Muscle layer of colon (tissue), 2 donors: Measurements from ENCODE around the gene TTC33.
"Not testable (repeated sequence)": the region's sequence is repeated elsewhere in the genome, so short reads cannot be mapped to it uniquely, and the experiment has no call there.

Experiments used
- H3K27ac ChIP-seq: one replicate; pipeline ENCODE4 v1.7.0; 2013; ENCODE audit warnings: low read depth, mild to moderate bottlenecking, low read length, moderate library complexity
- H3K27me3 ChIP-seq, 2 donors: one replicate each; pipeline ENCODE4 v1.7.0; 2013; ENCODE audit warnings: low read length in 2 of 2, mild to moderate bottlenecking in 2 of 2; ENCODE audit not compliant: insufficient read depth in 2 of 2, control insufficient read depth in 1 of 2
- H3K36me3 ChIP-seq: one replicate; pipeline ENCODE4 v1.7.0; 2013; ENCODE audit warnings: mild to moderate bottlenecking, low read length; ENCODE audit not compliant: insufficient read depth
- H3K4me1 ChIP-seq: one replicate; pipeline ENCODE4 v1.7.0; 2013; ENCODE audit warnings: mild to moderate bottlenecking, low read length; ENCODE audit not compliant: insufficient read depth
- H3K4me3 ChIP-seq, 2 donors: one replicate each; pipeline ENCODE4 v1.7.0; 2013; ENCODE audit warnings: low read length in 2 of 2, low read depth in 1 of 2, mild to moderate bottlenecking in 1 of 2, moderate library complexity in 1 of 2
- H3K9ac ChIP-seq: one replicate; pipeline ENCODE4 v1.7.0; 2013; ENCODE audit warnings: low read length
- H3K9me3 ChIP-seq: one replicate; pipeline ENCODE4 v1.7.0; 2013; ENCODE audit warnings: mild to moderate bottlenecking, low read length
- donor health status: abdominal sarcoma.
- donor health status: Adenocarcinoma of cecum.

Gene TTC33

GRCh38 chr5:40738502-40738901, 17.3 kb downstream of the TTC33 start:
- Histone ChIP-seq H3K9me3 (no peaks in the 10 kb centered on the region), H3K9ac (no peak overlapping the region), H3K4me3 (no peak overlapping the region), H3K27me3 (no peaks in the 10 kb centered on the region), H3K4me1 (peaks cover 26% of the 10 kb centered on the region), H3K36me3 (peaks cover 4% of the 10 kb centered on the region), H3K27ac (no peak overlapping the region)

GRCh38 chr5:40736103-40736875, 19.5 kb downstream of the TTC33 start:
- no peak overlapping the region for H3K27ac ChIP-seq
- no peaks in the 10 kb centered on the region for H3K9me3 ChIP-seq
- H3K4me1 ChIP-seq, result peaks cover 31% of the 10 kb centered on the region
- H3K4me3 ChIP-seq, result no peak overlapping the region
- H3K36me3 ChIP-seq, result peaks cover under 1% of the 10 kb centered on the region
- no peaks in the 10 kb centered on the region for H3K27me3 ChIP-seq
- no peak overlapping the region for H3K9ac ChIP-seq

- Histone ChIP-seq H3K27ac (no peak overlapping the region), H3K9ac (no peak overlapping the region), H3K9me3 (no peaks in the 10 kb centered on the region), H3K4me1 (peaks cover 36% of the 10 kb centered on the region), H3K4me3 (no peak overlapping the region), H3K36me3 (no peaks in the 10 kb centered on the region), H3K27me3 (no peaks in the 10 kb centered on the region)
Observed at GRCh38 chr5:40735609-40736008, 20.2 kb downstream of the TTC33 start.

- no peak overlapping the region for H3K27ac ChIP-seq
- H3K9ac ChIP-seq, result no peak overlapping the region
- no peaks in the 10 kb centered on the region for H3K36me3 ChIP-seq
- no peaks in the 10 kb centered on the region for H3K9me3 ChIP-seq
- no peaks in the 10 kb centered on the region for H3K27me3 ChIP-seq
- H3K4me1 ChIP-seq, result peaks cover 36% of the 10 kb centered on the region
- no peak overlapping the region for H3K4me3 ChIP-seq
Observed at GRCh38 chr5:40734986-40735385, 20.8 kb downstream of the TTC33 start.

- Histone ChIP-seq H3K9ac (no peak overlapping the region), H3K36me3 (no peaks in the 10 kb centered on the region), H3K9me3 (no peaks in the 10 kb centered on the region), H3K4me1 (peaks cover 36% of the 10 kb centered on the region), H3K27ac (no peak overlapping the region), H3K4me3 (no peak overlapping the region), H3K27me3 (no peaks in the 10 kb centered on the region)
Observed at GRCh38 chr5:40733879-40734563, 21.7 kb downstream of the TTC33 start.

GRCh38 chr5:40733434-40733833, 22.3 kb downstream of the TTC33 start:
- no peaks in the 10 kb centered on the region for H3K9me3 ChIP-seq
- H3K4me1 ChIP-seq, result peaks cover 36% of the 10 kb centered on the region
- no peaks in the 10 kb centered on the region for H3K27me3 ChIP-seq
- no peaks in the 10 kb centered on the region for H3K36me3 ChIP-seq
- H3K9ac ChIP-seq, result no peak overlapping the region
- H3K27ac ChIP-seq, result no peak overlapping the region
- no peak overlapping the region for H3K4me3 ChIP-seq

- H3K27me3 ChIP-seq, result not testable (repeated sequence)
Observed at GRCh38 chr5:40722497-40722911, 33.3 kb downstream of the TTC33 start.

GRCh38 chr5:40720069-40720468, 35.7 kb downstream of the TTC33 start:
- Histone ChIP-seq H3K4me1 (no peaks in the 10 kb centered on the region), H3K27ac (no peak overlapping the region), H3K27me3 (no peaks in the 10 kb centered on the region), H3K4me3 (no peak overlapping the region), H3K9me3 (no peaks in the 10 kb centered on the region), H3K9ac (no peak overlapping the region), H3K36me3 (peaks cover 11% of the 10 kb centered on the region)

More at GRCh38 chr5:40722497-40722911, 33.3 kb downstream of the TTC33 start:
- H3K4me1 ChIP-seq, H3K4me3 ChIP-seq, H3K27ac ChIP-seq, H3K9me3 ChIP-seq, H3K9ac ChIP-seq: not testable (repeated sequence)
- peaks cover 16% of the 10 kb centered on the region for H3K36me3 ChIP-seq

- no peaks in the 10 kb centered on the region for H3K27me3 ChIP-seq
- no peak overlapping the region for H3K27ac ChIP-seq
- no peaks in the 10 kb centered on the region for H3K9me3 ChIP-seq
- H3K9ac ChIP-seq, result no peak overlapping the region
- peaks cover 11% of the 10 kb centered on the region for H3K36me3 ChIP-seq
- no peak overlapping the region for H3K4me3 ChIP-seq
- peaks cover 7% of the 10 kb centered on the region for H3K4me1 ChIP-seq
Observed at GRCh38 chr5:40717281-40717680, 38.5 kb downstream of the TTC33 start.

GRCh38 chr5:40716590-40716989, 39.2 kb downstream of the TTC33 start:
- Histone ChIP-seq H3K27me3 (no peaks in the 10 kb centered on the region), H3K36me3 (peaks cover 11% of the 10 kb centered on the region), H3K4me1 (peaks cover 8% of the 10 kb centered on the region), H3K9ac (no peak overlapping the region), H3K4me3 (no peak overlapping the region), H3K9me3 (no peaks in the 10 kb centered on the region), H3K27ac (no peak overlapping the region)

GRCh38 chr5:40716000-40716399, 39.8 kb downstream of the TTC33 start:
- peaks cover 8% of the 10 kb centered on the region for H3K4me1 ChIP-seq
- H3K27me3 ChIP-seq, result no peaks in the 10 kb centered on the region
- H3K9me3 ChIP-seq, result no peaks in the 10 kb centered on the region
- H3K4me3 ChIP-seq, result no peak overlapping the region
- H3K36me3 ChIP-seq, result peaks cover 5% of the 10 kb centered on the region
- H3K9ac ChIP-seq, result no peak overlapping the region
- no peak overlapping the region for H3K27ac ChIP-seq

- Histone ChIP-seq H3K4me3 (no peak overlapping the region), H3K9ac (no peak overlapping the region), H3K27ac (no peak overlapping the region), H3K9me3 (no peaks in the 10 kb centered on the region), H3K27me3 (no peaks in the 10 kb centered on the region), H3K36me3 (no peaks in the 10 kb centered on the region), H3K4me1 (peaks cover 8% of the 10 kb centered on the region)
Observed at GRCh38 chr5:40714001-40714400, 41.8 kb downstream of the TTC33 start.
